ENCODE data around the gene PRR12.

Gene PRR12

GRCh38 chr19:49654581-49654980 lies 63.6 kb downstream of the PRR12 start:
- no peak overlapping the region for H2AFZ ChIP-seq (ENCODE audit: low read length)
- H3K36me3 ChIP-seq (ENCODE audit: insufficient read depth, low read length): peaks cover 86% of the 10 kb centered on the region
- no peak overlapping the region for H3K4me3 ChIP-seq (ENCODE audit: low read depth, low read length, poor library complexity, severe bottlenecking)
- no peaks in the 10 kb centered on the region for H3K9me2 ChIP-seq (ENCODE audit: low read depth, low read length)
- H3K27ac ChIP-seq (ENCODE audit: low read depth, low read length, poor library complexity, severe bottlenecking): no peak overlapping the region
- no peaks in the 10 kb centered on the region for H3F3A ChIP-seq (ENCODE audit: insufficient read depth, low read length)
- no peaks in the 10 kb centered on the region for H3K4me1 ChIP-seq (ENCODE audit: insufficient read depth, low read length, severe bottlenecking)
- no peak overlapping the region for H3K4me2 ChIP-seq (ENCODE audit: low read length)
- no peaks in the 10 kb centered on the region for H3K79me2 ChIP-seq (ENCODE audit: insufficient read depth, low read length)
- H4K20me1 ChIP-seq (ENCODE audit: insufficient read depth, low read length): no peaks in the 10 kb centered on the region
- no peaks in the 10 kb centered on the region for H3K9me3 ChIP-seq (ENCODE audit: low read length)
- TF ChIP-seq EZH2 (IDR thresholded peaks at IDR 0.05; ENCODE audit: borderline replicate concordance, low read length) (no peak), CTCF (IDR thresholded peaks at IDR 0.05; ENCODE audit: low read length) (no peak)
- H3K27me3 ChIP-seq (ENCODE audit: insufficient read depth, low read length): no peaks in the 10 kb centered on the region
- no peak overlapping the region for H3K9ac ChIP-seq (ENCODE audit: low read length)

- H3K27ac ChIP-seq (ENCODE audit: low read depth, low read length, poor library complexity, severe bottlenecking): no peak overlapping the region
- peaks cover 88% of the 10 kb centered on the region for H3K36me3 ChIP-seq (ENCODE audit: insufficient read depth, low read length)
- H2AFZ ChIP-seq (ENCODE audit: low read length): no peak overlapping the region
- H4K20me1 ChIP-seq (ENCODE audit: insufficient read depth, low read length): no peaks in the 10 kb centered on the region
- no peaks in the 10 kb centered on the region for H3K4me1 ChIP-seq (ENCODE audit: insufficient read depth, low read length, severe bottlenecking)
- no peaks in the 10 kb centered on the region for H3F3A ChIP-seq (ENCODE audit: insufficient read depth, low read length)
- no peak overlapping the region for H3K4me3 ChIP-seq (ENCODE audit: low read depth, low read length, poor library complexity, severe bottlenecking)
- no peaks in the 10 kb centered on the region for H3K9me2 ChIP-seq (ENCODE audit: low read depth, low read length)
- no peaks in the 10 kb centered on the region for H3K9me3 ChIP-seq (ENCODE audit: low read length)
- no peaks in the 10 kb centered on the region for H3K79me2 ChIP-seq (ENCODE audit: insufficient read depth, low read length)
- no peak overlapping the region for H3K9ac ChIP-seq (ENCODE audit: low read length)
- no peaks in the 10 kb centered on the region for H3K27me3 ChIP-seq (ENCODE audit: insufficient read depth, low read length)
- no peak overlapping the region for H3K4me2 ChIP-seq (ENCODE audit: low read length)
- TF ChIP-seq CTCF (IDR thresholded peaks at IDR 0.05; ENCODE audit: low read length) (no peak), EZH2 (IDR thresholded peaks at IDR 0.05; ENCODE audit: borderline replicate concordance, low read length) (no peak)
These were observed 64.8 kb downstream of the PRR12 start for GRCh38 chr19:49655570-49656455.

- H3K36me3 ChIP-seq (ENCODE audit: insufficient read depth, low read length): peaks cover 89% of the 10 kb centered on the region
- TF ChIP-seq CTCF (IDR thresholded peaks at IDR 0.05; ENCODE audit: low read length): no peak
- TF ChIP-seq EZH2 (IDR thresholded peaks at IDR 0.05; ENCODE audit: borderline replicate concordance, low read length): no peak
- H3K4me2 ChIP-seq (ENCODE audit: low read length): no peak overlapping the region
- H4K20me1 ChIP-seq (ENCODE audit: insufficient read depth, low read length): no peaks in the 10 kb centered on the region
- no peak overlapping the region for H3K4me3 ChIP-seq (ENCODE audit: low read depth, low read length, poor library complexity, severe bottlenecking)
- H3K9ac ChIP-seq (ENCODE audit: low read length): no peak overlapping the region
- no peaks in the 10 kb centered on the region for H3K79me2 ChIP-seq (ENCODE audit: insufficient read depth, low read length)
- H3K9me3 ChIP-seq (ENCODE audit: low read length): no peaks in the 10 kb centered on the region
- no peaks in the 10 kb centered on the region for H3K4me1 ChIP-seq (ENCODE audit: insufficient read depth, low read length, severe bottlenecking)
- no peaks in the 10 kb centered on the region for H3F3A ChIP-seq (ENCODE audit: insufficient read depth, low read length)
- H2AFZ ChIP-seq (ENCODE audit: low read length): no peak overlapping the region
- no peaks in the 10 kb centered on the region for H3K9me2 ChIP-seq (ENCODE audit: low read depth, low read length)
- no peaks in the 10 kb centered on the region for H3K27me3 ChIP-seq (ENCODE audit: insufficient read depth, low read length)
- H3K27ac ChIP-seq (ENCODE audit: low read depth, low read length, poor library complexity, severe bottlenecking): no peak overlapping the region
These were observed 65.6 kb downstream of the PRR12 start for GRCh38 chr19:49656456-49657109.
